Activated CD4-positive, alpha-beta memory T cell treated with anti-CD3 and anti-CD28 coated beads, Interleukin-2, amount 10 ng/mL, durations not matched to agents 7 days and 5 days (primary cell): Measurements from ENCODE around the gene ITGB1BP1. TPM values are rescaled to one million over a fixed set of nuclear protein-coding genes. Genes with fewer than 3 reads are reported as not detected.
"Not testable (repeated sequence)": the region's sequence is repeated elsewhere in the genome, so short reads cannot be mapped to it uniquely, and the experiment has no call there.

Experiments used
- CTCF ChIA-PET: fragments of 350-600 bp; sonication (Branson Sonifier 250); formaldehyde crosslinking; loops from one replicate; lab custom pipeline; 2021; ENCODE audit warnings: antibody characterized with exemption, inconsistent platforms; lab: Charles Lee
- POLR2A ChIA-PET: fragments of 350-600 bp; sonication (Branson Sonifier 250); formaldehyde crosslinking; loops from one replicate; lab custom pipeline; 2021; ENCODE audit warnings: antibody characterized with exemption; lab: Charles Lee
- DNase-seq: peaks from one replicate; pipeline ENCODE4 v3.0.0-alpha.2; 2020
- H3K27ac Mint-ChIP-seq: one replicate; pipeline ENCODE4 v1.8.0; 2021; ENCODE audit warnings: mild to moderate bottlenecking, mixed read lengths
- H3K27me3 Mint-ChIP-seq: one replicate; pipeline ENCODE4 v1.8.0; 2021; ENCODE audit warnings: mixed read lengths
- H3K36me3 Mint-ChIP-seq: one replicate; pipeline ENCODE4 v1.8.0; 2021; ENCODE audit warnings: low read depth, mixed read lengths
- H3K4me1 Mint-ChIP-seq: one replicate; pipeline ENCODE4 v1.8.0; 2021; ENCODE audit warnings: mixed read lengths
- H3K4me3 Mint-ChIP-seq: one replicate; pipeline ENCODE4 v1.8.0; 2021; ENCODE audit warnings: mild to moderate bottlenecking, mixed read lengths
- H3K9me3 Mint-ChIP-seq: one replicate; pipeline ENCODE4 v1.8.0; 2021; ENCODE audit warnings: mixed read lengths
- total RNA-seq, 2 experiments: library from RNA; stranded (reverse); gene quantifications; one replicate each; pipeline ENCODE4 v1.2.3, GENCODE V29; 2021

The ITGB1BP1 gene
- total RNA-seq, 2 experiments from 2014 or later, result 112 to 119 TPM

- Mint-ChIP-seq H3K27ac (no peak overlapping the region), H3K4me3 (no peak overlapping the region), H3K9me3 (no peaks in the 10 kb centered on the region), H3K4me1 (peaks cover 6% of the 10 kb centered on the region), H3K27me3 (peaks cover 1% of the 10 kb centered on the region), H3K36me3 (peaks cover 30% of the 10 kb centered on the region)
- ChIA-PET POLR2A (no interaction called here), CTCF (no interaction called here)
- DNase-seq, result no peak
Observed at GRCh38 chr2:9404451-9404850, 18.9 kb downstream of the ITGB1BP1 start.

- ChIA-PET CTCF (no interaction called here), POLR2A (no interaction called here)
- H3K27me3 Mint-ChIP-seq, result peaks cover 1% of the 10 kb centered on the region
- no peaks in the 10 kb centered on the region for H3K9me3 Mint-ChIP-seq
- DNase-seq, result no peak
- peaks cover 5% of the 10 kb centered on the region for H3K4me1 Mint-ChIP-seq
- H3K36me3 Mint-ChIP-seq, result peaks cover 28% of the 10 kb centered on the region
- H3K4me3 Mint-ChIP-seq, result no peak overlapping the region
- H3K27ac Mint-ChIP-seq, result no peak overlapping the region
Observed at GRCh38 chr2:9403924-9404323, 19.4 kb downstream of the ITGB1BP1 start.

GRCh38 chr2:9401646-9402371 is 21.5 kb downstream of the ITGB1BP1 start:
- ChIA-PET CTCF (interaction anchor here (0.5 kb wide), 1 partner anchor 1470 kb away, joined by 3 read pairs; no protein-coding TSS in a partner anchor), POLR2A (interaction anchor here (1.1 kb wide), 1 partner anchor 22 kb away, joined by 3 read pairs; the partner anchor contains the start of genes CPSF3 and ITGB1BP1)
- Mint-ChIP-seq H3K27ac (no peak overlapping the region), H3K27me3 (peaks cover 1% of the 10 kb centered on the region), H3K4me1 (peaks cover 5% of the 10 kb centered on the region), H3K36me3 (peaks cover 10% of the 10 kb centered on the region), H3K9me3 (no peaks in the 10 kb centered on the region), H3K4me3 (no peak overlapping the region)
- DNase-seq, result no peak

GRCh38 chr2:9401059-9401547 is 22.2 kb downstream of the ITGB1BP1 start:
- Mint-ChIP-seq H3K4me3 (no peak overlapping the region), H3K27ac (no peak overlapping the region), H3K36me3 (peaks cover 6% of the 10 kb centered on the region), H3K27me3 (peaks cover 1% of the 10 kb centered on the region), H3K4me1 (peaks cover 5% of the 10 kb centered on the region), H3K9me3 (no peaks in the 10 kb centered on the region)
- DNase-seq, result no peak
- ChIA-PET CTCF (no interaction called here), POLR2A (interaction anchor here (1.1 kb wide), 1 partner anchor 22 kb away, joined by 3 read pairs; the partner anchor contains the start of genes CPSF3 and ITGB1BP1)

- peaks cover 5% of the 10 kb centered on the region for H3K4me1 Mint-ChIP-seq
- no peak overlapping the region for H3K27ac Mint-ChIP-seq
- DNase-seq, result no peak
- peaks cover 1% of the 10 kb centered on the region for H3K27me3 Mint-ChIP-seq
- H3K4me3 Mint-ChIP-seq, result no peak overlapping the region
- H3K36me3 Mint-ChIP-seq, result peaks cover 6% of the 10 kb centered on the region
- no peaks in the 10 kb centered on the region for H3K9me3 Mint-ChIP-seq
- ChIA-PET POLR2A (no interaction called here), CTCF (no interaction called here)
Observed at GRCh38 chr2:9400268-9401058, 22.9 kb downstream of the ITGB1BP1 start.

GRCh38 chr2:9398881-9399780 is 24.2 kb downstream of the ITGB1BP1 start:
- DNase-seq, result no peak
- no peaks in the 10 kb centered on the region for H3K9me3 Mint-ChIP-seq
- H3K27me3 Mint-ChIP-seq, result peaks cover 1% of the 10 kb centered on the region
- ChIA-PET POLR2A (no interaction called here), CTCF (no interaction called here)
- no peak overlapping the region for H3K4me3 Mint-ChIP-seq
- H3K27ac Mint-ChIP-seq, result no peak overlapping the region
- H3K4me1 Mint-ChIP-seq, result peaks cover 5% of the 10 kb centered on the region
- peaks cover 6% of the 10 kb centered on the region for H3K36me3 Mint-ChIP-seq

- H3K36me3 Mint-ChIP-seq, H3K9me3 Mint-ChIP-seq, H3K27ac Mint-ChIP-seq, H3K27me3 Mint-ChIP-seq, POLR2A ChIA-PET, H3K4me3 Mint-ChIP-seq, H3K4me1 Mint-ChIP-seq, DNase-seq: not testable (repeated sequence)
- CTCF ChIA-PET, result interaction anchor here (0.8 kb wide), 1 partner anchor 10 kb away, joined by 3 read pairs; no protein-coding TSS in a partner anchor
Observed at GRCh38 chr2:9398251-9398650, 25.1 kb downstream of the ITGB1BP1 start.

- Mint-ChIP-seq H3K27me3 (peaks cover 1% of the 10 kb centered on the region), H3K4me3 (no peak overlapping the region), H3K4me1 (peaks cover 5% of the 10 kb centered on the region), H3K36me3 (no peaks in the 10 kb centered on the region), H3K9me3 (no peaks in the 10 kb centered on the region), H3K27ac (no peak overlapping the region)
- DNase-seq, result no peak
- ChIA-PET CTCF (interaction anchor here (0.8 kb wide), 1 partner anchor 9 kb away, joined by 3 read pairs; no protein-coding TSS in a partner anchor), POLR2A (no interaction called here)
Observed at GRCh38 chr2:9397201-9397600, 26.1 kb downstream of the ITGB1BP1 start.

- Mint-ChIP-seq H3K4me1 (no peaks in the 10 kb centered on the region), H3K27me3 (no peaks in the 10 kb centered on the region), H3K4me3 (no peak overlapping the region), H3K36me3 (no peaks in the 10 kb centered on the region), H3K27ac (no peak overlapping the region), H3K9me3 (no peaks in the 10 kb centered on the region)
- CTCF ChIA-PET, result no interaction called here
- POLR2A ChIA-PET, result no interaction called here
- no peak for DNase-seq
Observed at GRCh38 chr2:9394816-9395215, 28.5 kb downstream of the ITGB1BP1 start.

GRCh38 chr2:9392898-9393765 is 30.2 kb downstream of the ITGB1BP1 start:
- ChIA-PET POLR2A (no interaction called here), CTCF (no interaction called here)
- H3K9me3 Mint-ChIP-seq, result no peaks in the 10 kb centered on the region
- no peak for DNase-seq
- no peak overlapping the region for H3K4me3 Mint-ChIP-seq
- H3K27ac Mint-ChIP-seq, result no peak overlapping the region
- H3K4me1 Mint-ChIP-seq, result no peaks in the 10 kb centered on the region
- no peaks in the 10 kb centered on the region for H3K36me3 Mint-ChIP-seq
- no peaks in the 10 kb centered on the region for H3K27me3 Mint-ChIP-seq

- H3K27ac Mint-ChIP-seq, result no peak overlapping the region
- H3K27me3 Mint-ChIP-seq, result no peaks in the 10 kb centered on the region
- no peak for DNase-seq
- ChIA-PET POLR2A (no interaction called here), CTCF (no interaction called here)
- H3K4me3 Mint-ChIP-seq, result no peak overlapping the region
- H3K9me3 Mint-ChIP-seq, result no peaks in the 10 kb centered on the region
- H3K36me3 Mint-ChIP-seq, result no peaks in the 10 kb centered on the region
- H3K4me1 Mint-ChIP-seq, result no peaks in the 10 kb centered on the region
Observed at GRCh38 chr2:9391961-9392720, 31.2 kb downstream of the ITGB1BP1 start.
